DND-41 (cell line): ENCODE data around the gene F3.

Source experiments
- CTCF ChIP-seq: IDR thresholded peaks from 2 replicates; pipeline ENCODE4 v1.5.1; 2012; ENCODE audit warnings: borderline replicate concordance, low read length, moderate library complexity, mild to moderate bottlenecking; ENCODE audit not compliant: poor library complexity, severe bottlenecking; ENCODE audit errors: extremely low read depth
- EZH2 ChIP-seq: IDR thresholded peaks from 3 replicates; pipeline ENCODE4 v1.6.1; 2012; ENCODE audit warnings: borderline replicate concordance, low read depth, mild to moderate bottlenecking, moderate library complexity, low read length, inconsistent platforms; ENCODE audit not compliant: severe bottlenecking

DNA sequence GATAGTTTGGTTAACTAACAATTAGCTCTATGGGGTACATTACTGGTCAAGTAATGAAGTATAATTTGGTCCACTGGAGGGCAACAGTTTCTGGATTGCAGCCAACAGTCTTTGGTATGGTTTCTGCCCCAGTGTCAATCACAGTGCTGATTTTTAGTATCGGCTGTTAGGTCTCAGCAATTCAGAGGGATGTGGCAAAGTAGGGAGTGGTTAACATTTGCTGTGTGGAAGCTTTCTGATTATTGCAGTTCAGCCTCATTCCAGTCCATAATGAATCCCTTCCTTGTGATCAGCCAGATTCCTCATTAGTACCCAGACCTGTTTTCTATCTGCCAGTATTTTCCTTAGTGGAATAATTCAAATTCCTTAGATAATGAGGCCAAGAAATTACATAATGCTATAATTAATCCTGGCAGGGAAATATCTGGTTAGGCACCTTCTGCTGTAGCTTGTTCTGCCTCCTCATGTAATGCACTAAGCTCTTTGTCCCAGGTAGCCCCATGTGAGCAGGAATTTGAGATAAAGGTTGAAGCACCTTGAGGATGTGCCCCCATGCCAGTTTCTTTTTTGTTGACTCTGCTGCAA is 14.0 kb downstream of the F3 start:
- TF ChIP-seq CTCF, result no peak
- TF ChIP-seq EZH2, result no peak
